ENCODE measurements around the gene NINL.

GRCh38 chr20:25459111-25459830 is 126.1 kb downstream of the NINL start:
- no peak for TF ChIP-seq CTCF (IDR thresholded peaks at IDR 0.05; ENCODE audit: control extremely low read depth in 1 of 3, insufficient read depth in 1 of 3, low read depth in 1 of 3, low read length in 3 of 3)
- no peak for TF ChIP-seq SRF (IDR thresholded peaks at IDR 0.05; ENCODE audit: low read depth, low read length)
